HFF-Myc (cell line): ENCODE data around the gene C4orf33.

Experiments used
- DNase-seq: peaks from one replicate; pipeline ENCODE4 v3.0.0-alpha.2; 2011; ENCODE audit warnings: low read depth; ENCODE audit errors: extremely low read depth
- H3K4me3 ChIP-seq: replicated peaks from 2 replicates; pipeline ENCODE4 v1.5.1; 2011; ENCODE audit warnings: low read depth, mild to moderate bottlenecking, control low read depth, low read length
- CTCF ChIP-seq: IDR thresholded peaks from 2 replicates; pipeline ENCODE4 v1.5.1; 2012; ENCODE audit warnings: mild to moderate bottlenecking, low read depth, low read length, control low read depth; ENCODE audit errors: missing control alignments

Gene C4orf33

GRCh38 chr4:129145222-129145730 lies 49.3 kb downstream of the C4orf33 start:
- no peak for TF ChIP-seq CTCF

GRCh38 chr4:129146639-129147038 lies 50.7 kb downstream of the C4orf33 start:
- no peak overlapping the region for H3K4me3 ChIP-seq
- TF ChIP-seq CTCF: no peak
- no peak for DNase-seq

More at GRCh38 chr4:129145222-129145730, 49.3 kb downstream of the C4orf33 start:
- no peak for DNase-seq
- no peak overlapping the region for H3K4me3 ChIP-seq

GRCh38 chr4:129148892-129149291 lies 52.9 kb downstream of the C4orf33 start:
- TF ChIP-seq CTCF: no peak
- no peak for DNase-seq
- H3K4me3 ChIP-seq: no peak overlapping the region

GRCh38 chr4:129149906-129150305 lies 54.0 kb downstream of the C4orf33 start:
- DNase-seq: no peak
- no peak overlapping the region for H3K4me3 ChIP-seq
- no peak for TF ChIP-seq CTCF

GRCh38 chr4:129152350-129152749 lies 56.4 kb downstream of the C4orf33 start:
- no peak for TF ChIP-seq CTCF
- H3K4me3 ChIP-seq: no peak overlapping the region
- DNase-seq: no peak

GRCh38 chr4:129153700-129154099 lies 57.7 kb downstream of the C4orf33 start:
- H3K4me3 ChIP-seq: no peak overlapping the region
- TF ChIP-seq CTCF: no peak
- no peak for DNase-seq

- H3K4me3 ChIP-seq: no peak overlapping the region
- TF ChIP-seq CTCF: no peak
- no peak for DNase-seq
Measured at GRCh38 chr4:129162450-129162849, 66.5 kb downstream of the C4orf33 start.
